Colonic mucosa (tissue), 4 donors: ENCODE measurements around the gene CDH15. TPM values are rescaled to one million over a fixed set of nuclear protein-coding genes. Genes with fewer than 3 reads are reported as not detected.
"Not testable (repeated sequence)": the region's sequence is repeated elsewhere in the genome, so short reads cannot be mapped to it uniquely, and the experiment has no call there.

Experiments
- DNase-seq: peaks from one replicate; pipeline ENCODE4 v3.0.0-alpha.2; 2020
- H3K27ac ChIP-seq: fragments of 200-600 bp; one replicate; pipeline ENCODE4 v1.8.0; 2021
- H3K27me3 ChIP-seq: fragments of 200-600 bp; one replicate; pipeline ENCODE4 v1.8.0; 2021
- H3K36me3 ChIP-seq: fragments of 200-600 bp; one replicate; pipeline ENCODE4 v1.8.0; 2021
- H3K4me1 ChIP-seq: fragments of 200-600 bp; one replicate; pipeline ENCODE4 v1.8.0; 2021; ENCODE audit warnings: mild to moderate bottlenecking
- H3K4me3 ChIP-seq: fragments of 200-600 bp; one replicate; pipeline ENCODE4 v1.8.0; 2021
- H3K9ac ChIP-seq, 2 donors: one replicate each; pipeline ENCODE4 v1.7.0; 2013; ENCODE audit warnings: control low read depth in 2 of 2, low read depth in 2 of 2, low read length in 2 of 2
- H3K9me3 ChIP-seq: fragments of 200-600 bp; one replicate; pipeline ENCODE4 v1.8.0; 2021
- intact Hi-C: fragments of 100-400 bp; cut with DNase I; formaldehyde crosslinking; loops from one replicate; pipeline ENCODE4 v1.14.1; 2022
- total RNA-seq, 2 donors: library from RNA; stranded (reverse); fragmentation: NEBNext Ultra II Directional in 1 of 2; extraction: Animal tissue kit (Norgen Biotek cat#: 25700) in 1 of 2; gene quantifications; one replicate each; pipeline ENCODE4 v1.2.1, GENCODE V29; 2021
- TF ChIP-seq, protein P1 (sequence below): fragments of 200-600 bp; IDR thresholded peaks from one replicate; pipeline ENCODE4 v1.8.0; 2022; ENCODE audit warnings: antibody characterized with exemption, mild to moderate bottlenecking
- donor health status: healthy.
- donor health status: DM: no; HTN: no; CAD: no.
- donor health status: DM: no; HTN: no; CAD: no.

Gene CDH15
- total RNA-seq, 2 donors from 2014 or later, result not detected

GRCh38 chr16:89183975-89184676 lies 12.6 kb downstream of the CDH15 start:
- intact Hi-C loops, result no loop called here
- no peak for DNase-seq

GRCh38 chr16:89184677-89184932 lies 13.1 kb downstream of the CDH15 start:
- intact Hi-C loops, result no loop called here
- Histone ChIP-seq H3K9me3 (no peaks in the 10 kb centered on the region), H3K36me3 (no peaks in the 10 kb centered on the region), H3K9ac (no peak overlapping the region), H3K4me3 (no peak overlapping the region), H3K27me3 (no peaks in the 10 kb centered on the region), H3K4me1 (no peaks in the 10 kb centered on the region), H3K27ac (no peak overlapping the region)
- no peak for DNase-seq
- TF ChIP-seq, protein P1, sequence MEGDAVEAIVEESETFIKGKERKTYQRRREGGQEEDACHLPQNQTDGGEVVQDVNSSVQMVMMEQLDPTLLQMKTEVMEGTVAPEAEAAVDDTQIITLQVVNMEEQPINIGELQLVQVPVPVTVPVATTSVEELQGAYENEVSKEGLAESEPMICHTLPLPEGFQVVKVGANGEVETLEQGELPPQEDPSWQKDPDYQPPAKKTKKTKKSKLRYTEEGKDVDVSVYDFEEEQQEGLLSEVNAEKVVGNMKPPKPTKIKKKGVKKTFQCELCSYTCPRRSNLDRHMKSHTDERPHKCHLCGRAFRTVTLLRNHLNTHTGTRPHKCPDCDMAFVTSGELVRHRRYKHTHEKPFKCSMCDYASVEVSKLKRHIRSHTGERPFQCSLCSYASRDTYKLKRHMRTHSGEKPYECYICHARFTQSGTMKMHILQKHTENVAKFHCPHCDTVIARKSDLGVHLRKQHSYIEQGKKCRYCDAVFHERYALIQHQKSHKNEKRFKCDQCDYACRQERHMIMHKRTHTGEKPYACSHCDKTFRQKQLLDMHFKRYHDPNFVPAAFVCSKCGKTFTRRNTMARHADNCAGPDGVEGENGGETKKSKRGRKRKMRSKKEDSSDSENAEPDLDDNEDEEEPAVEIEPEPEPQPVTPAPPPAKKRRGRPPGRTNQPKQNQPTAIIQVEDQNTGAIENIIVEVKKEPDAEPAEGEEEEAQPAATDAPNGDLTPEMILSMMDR, result no peak

More at GRCh38 chr16:89183975-89184676, 12.6 kb downstream of the CDH15 start:
- no peak overlapping the region for H3K27ac ChIP-seq
- H3K9ac ChIP-seq, result peak overlapping the region in 1 of 2 donors; percentile 24
- TF ChIP-seq, protein P1, result no peak
- H3K36me3 ChIP-seq, result no peaks in the 10 kb centered on the region
- no peaks in the 10 kb centered on the region for H3K27me3 ChIP-seq
- H3K9me3 ChIP-seq, result no peaks in the 10 kb centered on the region
- no peak overlapping the region for H3K4me3 ChIP-seq
- no peaks in the 10 kb centered on the region for H3K4me1 ChIP-seq

DNA sequence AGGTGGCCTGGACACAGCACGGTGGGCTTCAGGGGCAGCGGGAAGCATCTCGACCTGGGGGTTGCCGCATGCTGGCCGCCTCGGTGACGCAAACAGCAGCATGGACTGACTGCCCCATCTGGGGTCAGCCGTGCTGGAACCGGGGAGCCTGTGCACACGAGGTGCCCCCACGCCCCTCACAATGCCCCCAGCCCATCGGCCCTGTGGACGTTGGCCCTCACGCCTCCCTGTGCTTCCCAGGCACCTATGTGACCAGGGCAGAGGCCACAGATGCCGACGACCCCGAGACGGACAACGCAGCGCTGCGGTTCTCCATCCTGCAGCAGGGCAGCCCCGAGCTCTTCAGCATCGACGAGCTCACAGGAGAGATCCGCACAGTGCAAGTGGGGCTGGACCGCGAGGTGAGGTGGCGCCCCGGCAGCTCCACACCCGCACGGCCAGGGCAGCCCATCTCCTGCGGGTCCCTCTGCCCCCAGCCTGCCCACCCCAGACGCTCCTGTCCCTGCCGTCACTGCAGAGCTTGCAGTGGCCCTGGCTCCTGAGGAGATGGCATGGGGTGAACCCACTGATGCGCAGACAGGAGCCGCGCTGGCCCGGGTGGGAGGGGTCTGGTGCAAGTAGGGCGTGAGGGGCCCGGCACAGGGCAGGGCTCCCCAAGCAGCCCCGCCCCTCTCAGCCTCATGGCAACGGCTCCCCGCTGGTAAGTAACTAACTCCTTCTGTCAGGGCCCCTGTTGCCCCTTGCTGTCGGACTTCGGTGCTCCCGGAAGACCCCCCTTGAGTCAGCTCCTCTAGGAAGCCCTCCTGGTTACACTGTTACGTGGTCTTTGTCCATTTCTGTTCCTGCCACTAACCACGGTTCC lies 13.6 kb downstream of the CDH15 start:
- H3K27ac ChIP-seq, result no peak overlapping the region
- no peaks in the 10 kb centered on the region for H3K27me3 ChIP-seq
- H3K9ac ChIP-seq, result no peak overlapping the region
- peak; percentile 12 for DNase-seq
- no peak overlapping the region for H3K4me3 ChIP-seq
- H3K9me3 ChIP-seq, result no peaks in the 10 kb centered on the region
- intact Hi-C loops, result no loop called here
- no peaks in the 10 kb centered on the region for H3K36me3 ChIP-seq
- no peaks in the 10 kb centered on the region for H3K4me1 ChIP-seq
- TF ChIP-seq, protein P1, result no peak

DNA sequence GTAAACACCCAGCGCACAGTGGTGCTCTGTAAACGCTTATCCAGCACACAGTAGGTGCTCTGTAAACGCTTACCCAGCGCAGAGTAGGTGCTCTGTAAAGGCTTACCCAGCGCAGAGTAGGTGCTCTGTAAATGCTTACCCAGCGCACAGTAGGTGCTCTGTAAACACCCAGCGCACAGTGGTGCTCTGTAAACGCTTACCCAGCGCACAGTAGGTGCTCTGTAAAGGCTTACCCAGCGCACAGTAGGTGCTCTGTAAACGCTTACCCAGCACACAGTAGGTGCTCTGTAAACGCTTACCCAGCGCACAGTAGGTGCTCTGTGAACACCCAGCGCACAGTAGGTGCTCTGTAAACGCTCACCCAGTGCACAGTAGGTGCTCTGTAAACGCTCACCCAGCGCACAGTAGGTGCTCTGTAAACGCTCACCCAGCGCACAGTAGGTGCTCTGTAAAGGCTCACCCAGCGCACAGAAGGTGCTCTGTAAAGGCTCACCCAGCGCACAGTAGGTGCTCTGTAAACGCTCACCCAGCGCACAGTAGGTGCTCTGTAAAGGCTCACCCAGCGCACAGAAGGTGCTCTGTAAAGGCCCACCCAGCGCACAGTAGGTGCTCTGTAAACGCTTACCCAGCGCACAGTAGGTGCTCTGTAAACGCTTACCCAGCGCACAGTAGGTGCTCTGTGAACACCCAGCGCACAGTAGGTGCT lies 14.5 kb downstream of the CDH15 start:
- H3K9me3 ChIP-seq, DNase-seq, H3K36me3 ChIP-seq, H3K4me3 ChIP-seq, H3K27me3 ChIP-seq, H3K27ac ChIP-seq, H3K9ac ChIP-seq, intact Hi-C loops, H3K4me1 ChIP-seq: not testable (repeated sequence)

GRCh38 chr16:89186593-89187031 lies 15.1 kb downstream of the CDH15 start:
- H3K27me3 ChIP-seq, result not testable (repeated sequence)

GRCh38 chr16:89187032-89187769 lies 15.7 kb downstream of the CDH15 start:
- no peaks in the 10 kb centered on the region for H3K36me3 ChIP-seq

More at GRCh38 chr16:89186593-89187031, 15.1 kb downstream of the CDH15 start:
- intact Hi-C loops, H3K4me1 ChIP-seq, H3K27ac ChIP-seq, DNase-seq, H3K9me3 ChIP-seq, H3K4me3 ChIP-seq, H3K9ac ChIP-seq, H3K36me3 ChIP-seq: not testable (repeated sequence)

More at GRCh38 chr16:89187032-89187769, 15.7 kb downstream of the CDH15 start:
- H3K9me3 ChIP-seq, result no peaks in the 10 kb centered on the region
- H3K4me1 ChIP-seq, result no peaks in the 10 kb centered on the region
- H3K9ac ChIP-seq, result no peak overlapping the region
- intact Hi-C loops, result no loop called here
- peaks cover 6% of the 10 kb centered on the region for H3K27me3 ChIP-seq
- no peak for DNase-seq
- H3K4me3 ChIP-seq, result no peak overlapping the region
- TF ChIP-seq, protein P1, result no peak
- no peak overlapping the region for H3K27ac ChIP-seq
